ENCODE results near the gene ELL2. TPM values are rescaled to one million over a fixed set of nuclear protein-coding genes. Genes with fewer than 3 reads are reported as not detected.

The ELL2 gene
- polyA plus RNA-seq, 1 of the 3 experiments (the other 2 are of a cell fraction) = 18.4 TPM

GRCh38 chr5:95842854-95843544, 118.7 kb downstream of the ELL2 start:
- Histone ChIP-seq H3K79me2 (ENCODE audit: insufficient read depth) (no peaks in the 10 kb centered on the region), H3K9ac (no peak overlapping the region), H3K27ac (ENCODE audit: low read depth in 2 of 2, low read length in 1 of 2) (no peak overlapping the region), H2AFZ (ENCODE audit: low read depth) (no peak overlapping the region), H3K4me1 (ENCODE audit: control insufficient read depth in 1 of 2, insufficient read depth in 2 of 2, low read depth in 1 of 2, low read length in 1 of 2) (peaks cover 0 to 3% of the 10 kb centered on the region in 2 experiments; a peak in 2 of 4 replicates), H3K9me2 (no peaks in the 10 kb centered on the region), H3F3A (replicated peaks; ENCODE audit: insufficient read depth) (no peaks in the 10 kb centered on the region), H3K4me3 (ENCODE audit: low read depth in 2 of 2, low read length in 1 of 2) (no peak overlapping the region; a peak in 1 of 4 replicates), H3K27me3 (ENCODE audit: insufficient read depth) (no peaks in the 10 kb centered on the region), H4K20me1 (ENCODE audit: insufficient read depth) (no peaks in the 10 kb centered on the region), H3K9me3 (no peaks in the 10 kb centered on the region), H3K4me2 (no peak overlapping the region), H3K36me3 (replicated peaks in 1 of 2; ENCODE audit: control insufficient read depth in 1 of 2, insufficient read depth in 2 of 2, low read length in 1 of 2) (no peaks in the 10 kb centered on the region)
- no peak for DNase-seq
- WGBS (ENCODE audit: low lambda C conversion rate) = 84% methylated on average over 11 of the region's 11 CpGs
- ChIA-PET CTCF (interaction anchor here (0.8 to 12.2 kb wide), 5 partner anchors 9 to 199 kb away, joined by 3 to 139 read pairs (median 3); partner anchors contain the start of genes GLRX and RFESD), POLR2A (no interaction called here)
- TF ChIP-seq TAF1 (IDR thresholded peaks at IDR 0.05; ENCODE audit: borderline replicate concordance, low read depth, low read length) (no peak), FOXJ3 (CRISPR knock-in tag; IDR thresholded peaks at IDR 0.05) (no peak), MEF2A (IDR thresholded peaks at IDR 0.05; ENCODE audit: borderline replicate concordance, low read depth) (no peak), USF2 (IDR thresholded peaks at IDR 0.05; ENCODE audit: borderline replicate concordance, low read depth, low read length) (no peak), TEAD4 (IDR thresholded peaks at IDR 0.05; ENCODE audit: borderline replicate concordance, insufficient read depth) (no peak), NRF1 (IDR thresholded peaks at IDR 0.05; ENCODE audit: low read depth, low read length) (no peak), RAD21 (IDR thresholded peaks at IDR 0.05; ENCODE audit: low read length) (no peak), ELF1 (IDR thresholded peaks at IDR 0.05) (no peak)

- Histone ChIP-seq H4K20me1 (ENCODE audit: insufficient read depth) (no peaks in the 10 kb centered on the region), H3K4me3 (ENCODE audit: low read depth in 2 of 2, low read length in 1 of 2) (no peak overlapping the region), H3K36me3 (replicated peaks in 1 of 2; ENCODE audit: control insufficient read depth in 1 of 2, insufficient read depth in 2 of 2, low read length in 1 of 2) (no peaks in the 10 kb centered on the region), H3F3A (replicated peaks; ENCODE audit: insufficient read depth) (no peaks in the 10 kb centered on the region), H3K9me2 (no peaks in the 10 kb centered on the region), H3K27ac (ENCODE audit: low read depth in 2 of 2, low read length in 1 of 2) (no peak overlapping the region), H3K9me3 (no peaks in the 10 kb centered on the region), H3K4me1 (ENCODE audit: control insufficient read depth in 1 of 2, insufficient read depth in 2 of 2, low read depth in 1 of 2, low read length in 1 of 2) (peaks cover 0 to 3% of the 10 kb centered on the region in 2 experiments; a peak in 2 of 4 replicates), H3K79me2 (ENCODE audit: insufficient read depth) (no peaks in the 10 kb centered on the region), H2AFZ (ENCODE audit: low read depth) (no peak overlapping the region), H3K27me3 (ENCODE audit: insufficient read depth) (no peaks in the 10 kb centered on the region), H3K4me2 (no peak overlapping the region), H3K9ac (no peak overlapping the region)
- no peak for DNase-seq
- CTCF ChIA-PET = interaction anchor here (1.0 to 12.2 kb wide), 5 partner anchors 57 to 198 kb away, joined by 4 to 139 read pairs (median 11); partner anchors contain the start of gene RFESD
- WGBS (ENCODE audit: low lambda C conversion rate) = 86% methylated on average over 8 of the region's 8 CpGs
- TF ChIP-seq NRF1 (IDR thresholded peaks at IDR 0.05; ENCODE audit: low read depth, low read length) (no peak), USF1 (IDR thresholded peaks at IDR 0.05; ENCODE audit: borderline replicate concordance, low read depth) (no peak), POLR2AphosphoS5 (IDR thresholded peaks at IDR 0.05; ENCODE audit: low read depth, low read length) (no peak), MEF2A (IDR thresholded peaks at IDR 0.05; ENCODE audit: borderline replicate concordance, low read depth) (no peak), RAD21 (IDR thresholded peaks at IDR 0.05; ENCODE audit: low read length) (no peak)
- POLR2A ChIA-PET = no interaction called here
Observed at GRCh38 chr5:95841914-95842812, 119.5 kb downstream of the ELL2 start.

All from SK-N-SH (cell line).